Measurements from ENCODE around the gene HEATR5B.

GRCh38 chr2:37125416-37125815 lies 41.2 kb upstream of the HEATR5B start:
- TF ChIP-seq CTCF (IDR thresholded peaks at IDR 0.05) (no peak), EZH2 (IDR thresholded peaks at IDR 0.05; ENCODE audit: borderline replicate concordance, insufficient read depth, low read depth, low read length, poor library complexity, severe bottlenecking) (no peak)
